ENCODE measurements around the gene NMD3.

- no peak for TF ChIP-seq CTCF (IDR thresholded peaks at IDR 0.05; ENCODE audit: poor library complexity, severe bottlenecking)
- no peak for TF ChIP-seq EZH2 (IDR thresholded peaks at IDR 0.05; ENCODE audit: borderline replicate concordance, insufficient read depth, low read length, poor library complexity, severe bottlenecking)
- no peak for TF ChIP-seq POLR2AphosphoS5 (IDR thresholded peaks at IDR 0.05)
Observed at GRCh38 chr3:161265916-161266571, 44.9 kb downstream of the NMD3 start.

All from neural cell (in vitro differentiated cells).